BLaER1 treated with 17β-estradiol and CSF1 and Interleukin-3, amounts not matched to agents 10 nM and 100 nM (cell line): ENCODE data around the gene SCN1B.
A peak's percentile ranks its signal among the peaks of the same experiment; 100 is the strongest.
"Not testable (repeated sequence)": the region's sequence is repeated elsewhere in the genome, so short reads cannot be mapped to it uniquely, and the experiment has no call there.

Experiments
- H3K27ac ChIP-seq, 11 experiments: shearing (Covaris generic); formaldehyde crosslinking; 2 replicates each; pipeline ENCODE4 v1.8.1; 2022
- H3K27me3 ChIP-seq, 11 experiments: shearing (Covaris generic); formaldehyde crosslinking; 2 replicates each; pipeline ENCODE4 v1.8.1; 2022
- H3K36me3 ChIP-seq, 11 experiments: shearing (Covaris generic); formaldehyde crosslinking; 2 replicates each; pipeline ENCODE4 v1.8.1; 2022
- H3K4me1 ChIP-seq, 10 experiments: shearing (Covaris generic); formaldehyde crosslinking; 2 replicates each; pipeline ENCODE4 v1.8.1; 2022
- H3K4me2 ChIP-seq, 11 experiments: shearing (Covaris generic); formaldehyde crosslinking; 2 replicates each; pipeline ENCODE4 v1.8.1; 2022
- H3K4me3 ChIP-seq, 10 experiments: shearing (Covaris generic); formaldehyde crosslinking; 2 replicates each; pipeline ENCODE4 v1.8.1; 2022
- H3K9ac ChIP-seq, 11 experiments: shearing (Covaris generic); formaldehyde crosslinking; 2 replicates each; pipeline ENCODE4 v1.8.1; 2022
- H3K9me3 ChIP-seq, 11 experiments: shearing (Covaris generic); formaldehyde crosslinking; replicated peaks in 1 of 11; 2 replicates each; pipeline ENCODE4 v1.8.1; 2022
- H4K20me1 ChIP-seq, 11 experiments: shearing (Covaris generic); formaldehyde crosslinking; 2 replicates each; pipeline ENCODE4 v1.8.1; 2022
- Cebpa-rat ChIP-seq, 11 experiments: shearing (Covaris generic); IDR thresholded peaks; 2 replicates each; pipeline ENCODE4 v1.8.1; 2022

SCN1B gene

DNA sequence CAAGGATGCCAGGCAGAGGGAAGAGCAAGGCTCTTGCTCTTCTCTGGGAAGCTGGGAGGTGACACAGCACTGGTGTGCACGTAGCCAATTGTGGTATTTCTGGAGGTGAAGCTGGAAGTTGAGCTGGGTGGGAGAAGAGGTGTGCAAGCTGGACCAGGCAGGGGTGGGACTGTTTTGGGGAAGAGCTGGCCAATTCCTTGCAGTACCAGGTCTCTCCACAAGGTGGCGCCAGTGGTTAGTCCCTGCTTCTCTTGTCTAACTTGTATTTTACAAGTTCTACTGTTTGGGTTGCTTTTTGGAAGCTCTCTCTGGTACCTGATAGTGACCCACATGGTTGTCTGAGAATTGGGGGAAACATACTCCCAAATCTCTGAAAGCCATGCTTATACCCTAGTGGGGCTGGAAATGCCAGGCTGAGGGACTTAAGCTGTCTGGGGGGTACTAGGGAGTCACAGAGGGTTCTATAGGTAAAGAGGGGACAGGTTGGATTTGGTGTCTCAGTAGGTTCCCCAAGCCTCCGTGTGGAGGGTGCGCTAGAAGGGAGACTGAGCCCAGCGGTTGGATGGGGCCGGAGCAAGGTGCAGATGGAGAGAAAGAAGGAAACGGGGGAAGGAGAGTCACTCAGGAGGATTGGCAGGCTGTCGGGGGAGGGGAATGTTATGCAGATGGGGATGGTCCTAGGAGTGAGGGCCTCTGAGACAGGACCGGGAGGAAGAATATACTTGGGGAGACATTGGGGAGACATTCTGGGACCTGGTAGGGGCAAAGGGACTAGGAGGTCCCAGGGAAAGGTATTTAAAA lies 14.2 kb downstream of the SCN1B start:
- no peaks in the 10 kb centered on the region for H3K27me3 ChIP-seq
- H3K36me3 ChIP-seq = peaks cover 0 to 11% (median 0%) of the 10 kb centered on the region in 11 experiments; a peak in 1 of 22 replicates
- peaks cover 81 to 100% (median 99%) of the 10 kb centered on the region in 10 experiments for H3K4me1 ChIP-seq
- H3K4me3 ChIP-seq = peak overlapping the region in 1 of 10 experiments; percentile 19; a peak in 3 of 20 replicates
- H3K9me3 ChIP-seq = no peaks in the 10 kb centered on the region
- peaks cover 0 to 14% (median 0%) of the 10 kb centered on the region in 11 experiments; a peak in 3 of 22 replicates for H4K20me1 ChIP-seq
- peak overlapping the region; percentile 78 to 99 (median 93) for H3K4me2 ChIP-seq
- peak overlapping the region in 8 of 11 experiments; percentile 43 to 83 (median 78); a peak in 16 of 22 replicates for H3K9ac ChIP-seq
- TF ChIP-seq Cebpa-rat (IDR thresholded peaks at IDR 0.05) = no peak
- peak overlapping the region in 9 of 11 experiments; percentile 11 to 95 (median 90); a peak in 18 of 22 replicates for H3K27ac ChIP-seq

DNA sequence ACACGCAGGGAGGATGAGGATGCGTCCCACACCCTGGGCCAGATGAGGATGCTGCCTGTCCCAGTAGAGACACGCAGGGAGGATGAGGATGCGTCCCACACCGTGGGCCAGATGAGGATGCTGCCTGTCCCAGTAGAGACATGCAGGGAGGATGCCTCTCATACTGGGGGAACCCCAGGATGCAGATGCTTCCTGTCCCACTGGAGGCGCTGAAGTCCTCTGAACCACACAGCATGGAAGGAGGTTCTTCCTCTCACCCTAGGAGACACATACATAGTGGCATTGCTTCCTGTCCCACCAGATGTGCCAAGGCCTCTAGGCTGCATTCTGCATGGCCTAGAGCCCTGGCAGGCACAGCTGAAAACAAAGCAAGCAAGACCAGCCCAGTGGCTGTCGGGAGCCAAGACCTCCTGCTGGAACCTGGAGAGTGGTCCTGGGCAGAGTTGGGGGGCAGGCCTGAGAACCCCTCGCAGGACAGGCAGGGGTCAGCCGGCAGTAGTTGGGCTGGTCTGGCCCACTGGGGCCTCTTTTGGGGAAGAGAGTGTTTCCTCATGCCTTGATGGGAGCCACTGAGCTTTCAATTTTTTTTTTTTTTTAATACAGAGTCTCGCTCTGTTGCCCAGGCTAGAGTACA lies 15.5 kb downstream of the SCN1B start:
- H3K4me1 ChIP-seq = peaks cover 69 to 90% (median 86%) of the 10 kb centered on the region in 10 experiments

DNA sequence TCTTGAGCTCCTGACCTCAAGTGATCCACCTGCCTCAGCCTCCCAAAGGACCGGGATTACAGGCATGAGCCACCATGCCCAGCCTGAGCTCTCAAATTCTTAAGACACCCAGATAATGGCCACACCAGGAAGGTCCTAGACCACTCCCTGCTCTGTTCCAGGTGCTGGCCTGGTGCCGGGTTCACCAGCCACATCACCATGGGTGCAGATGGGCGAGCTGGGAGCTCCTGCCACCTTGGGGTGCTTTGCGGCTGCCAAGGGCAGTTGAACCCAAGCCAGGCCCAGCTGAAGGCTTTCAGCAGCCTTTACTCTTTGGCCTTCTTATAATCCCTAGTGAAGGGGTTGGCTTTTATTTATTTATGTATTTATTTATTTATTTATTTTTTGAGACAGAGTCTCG lies 16.2 kb downstream of the SCN1B start:
- Histone ChIP-seq H3K9ac (peak overlapping the region in 9 of 11 experiments; percentile 46 to 83 (median 77); a peak in 17 of 22 replicates), H3K27ac (peak overlapping the region in 10 of 11 experiments; percentile 41 to 95 (median 90); a peak in 19 of 22 replicates), H4K20me1 (peaks cover 0 to 14% (median 0%) of the 10 kb centered on the region in 11 experiments; a peak in 3 of 22 replicates), H3K4me2 (peak overlapping the region; percentile 53 to 98 (median 80)), H3K36me3 (peaks cover 0 to 24% (median 0%) of the 10 kb centered on the region in 11 experiments; a peak in 2 of 22 replicates), H3K4me3 (peak overlapping the region in 1 of 10 experiments; percentile 26; a peak in 1 of 20 replicates), H3K4me1 (peaks cover 62 to 83% (median 79%) of the 10 kb centered on the region in 10 experiments), H3K27me3 (no peaks in the 10 kb centered on the region), H3K9me3 (no peaks in the 10 kb centered on the region)
- no peak for TF ChIP-seq Cebpa-rat (IDR thresholded peaks at IDR 0.05)

More for the DNA sequence above, 15.5 kb downstream of the SCN1B start:
- TF ChIP-seq Cebpa-rat (IDR thresholded peaks at IDR 0.05) = no peak
- Histone ChIP-seq H3K9ac (peak overlapping the region in 9 of 11 experiments; percentile 46 to 83 (median 77); a peak in 17 of 22 replicates), H3K4me3 (peak overlapping the region in 3 of 10 experiments; percentile 3 to 26 (median 19); a peak in 4 of 20 replicates), H4K20me1 (peaks cover 0 to 14% (median 0%) of the 10 kb centered on the region in 11 experiments; a peak in 3 of 22 replicates), H3K27ac (peak overlapping the region in 10 of 11 experiments; percentile 29 to 95 (median 90); a peak in 20 of 22 replicates), H3K9me3 (no peaks in the 10 kb centered on the region), H3K4me2 (peak overlapping the region; percentile 53 to 98 (median 88)), H3K27me3 (no peaks in the 10 kb centered on the region), H3K36me3 (peaks cover 0 to 24% (median 0%) of the 10 kb centered on the region in 11 experiments; a peak in 2 of 22 replicates)

DNA sequence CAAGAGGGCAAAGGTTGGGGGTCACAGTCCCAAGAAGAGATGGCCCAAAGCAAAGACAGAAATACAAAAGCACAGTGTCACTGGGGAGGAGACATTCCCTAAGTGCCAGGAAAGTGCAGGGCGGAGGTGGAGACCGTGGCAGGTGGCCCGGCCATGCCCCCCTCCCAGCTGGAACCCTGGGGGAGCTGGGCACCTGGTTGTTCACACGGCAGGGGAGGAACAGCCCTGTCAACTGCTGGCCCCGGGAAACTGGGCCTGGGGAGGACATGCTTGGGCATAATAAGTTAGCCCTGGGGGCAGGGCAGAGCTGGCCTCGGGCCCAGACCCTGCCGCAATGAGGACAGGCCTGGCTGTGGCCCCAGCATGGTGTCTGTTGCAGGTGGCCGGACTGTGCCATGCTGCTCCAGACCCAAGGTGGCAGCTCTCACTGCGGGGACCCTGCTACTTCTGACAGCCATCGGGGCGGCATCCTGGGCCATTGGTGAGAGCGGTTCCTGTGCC lies 18.7 kb downstream of the SCN1B start:
- no peaks in the 10 kb centered on the region for H3K9me3 ChIP-seq
- no peaks in the 10 kb centered on the region for H3K27me3 ChIP-seq
- H3K36me3 ChIP-seq = peaks cover 0 to 16% (median 0%) of the 10 kb centered on the region in 11 experiments; a peak in 1 of 22 replicates
- no peak for TF ChIP-seq Cebpa-rat (IDR thresholded peaks at IDR 0.05)
- H4K20me1 ChIP-seq = peaks cover 0 to 11% (median 0%) of the 10 kb centered on the region in 11 experiments; a peak in 3 of 22 replicates
- H3K4me3 ChIP-seq = no peak overlapping the region
- H3K9ac ChIP-seq = peak overlapping the region in 2 of 11 experiments; percentile 34 to 41; a peak in 1 of 22 replicates
- peaks cover 37 to 71% (median 66%) of the 10 kb centered on the region in 10 experiments for H3K4me1 ChIP-seq
- peak overlapping the region in 4 of 11 experiments; percentile 24 to 91 (median 43); a peak in 5 of 22 replicates for H3K27ac ChIP-seq
- H3K4me2 ChIP-seq = peak overlapping the region in 8 of 11 experiments; percentile 19 to 94 (median 76); a peak in 14 of 22 replicates

DNA sequence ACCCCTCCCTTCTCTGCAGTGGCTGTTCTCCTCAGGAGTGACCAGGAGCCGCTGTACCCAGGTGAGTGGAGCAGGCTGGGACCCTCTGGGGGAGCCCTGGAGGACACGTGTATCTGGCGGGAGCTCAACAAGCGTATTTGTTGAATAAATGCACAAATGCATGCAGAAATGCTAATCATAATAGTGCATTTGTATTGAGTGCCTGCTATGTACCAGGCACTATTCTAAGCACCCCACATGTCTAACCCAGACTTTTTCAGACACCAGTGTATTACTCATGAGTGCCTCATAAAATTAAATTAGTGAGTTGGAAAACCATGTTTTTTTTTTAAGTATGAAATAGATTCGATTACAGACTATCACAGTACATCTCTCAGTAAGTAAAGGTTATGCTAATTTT lies 19.2 kb downstream of the SCN1B start:
- peaks cover 0 to 16% (median 0%) of the 10 kb centered on the region in 11 experiments; a peak in 1 of 22 replicates for H3K36me3 ChIP-seq
- H3K4me3 ChIP-seq = no peak overlapping the region
- TF ChIP-seq Cebpa-rat (IDR thresholded peaks at IDR 0.05) = no peak
- H3K4me2 ChIP-seq = peak overlapping the region in 8 of 11 experiments; percentile 19 to 94 (median 76); a peak in 12 of 22 replicates
- H3K4me1 ChIP-seq = peaks cover 33 to 68% (median 62%) of the 10 kb centered on the region in 10 experiments
- peak overlapping the region in 3 of 11 experiments; percentile 24 to 91 (median 32); a peak in 3 of 22 replicates for H3K27ac ChIP-seq
- no peaks in the 10 kb centered on the region for H3K27me3 ChIP-seq
- no peaks in the 10 kb centered on the region for H3K9me3 ChIP-seq
- H4K20me1 ChIP-seq = peaks cover 0 to 11% (median 0%) of the 10 kb centered on the region in 11 experiments; a peak in 3 of 22 replicates
- H3K9ac ChIP-seq = peak overlapping the region in 1 of 11 experiments; percentile 41; a peak in 1 of 22 replicates

DNA sequence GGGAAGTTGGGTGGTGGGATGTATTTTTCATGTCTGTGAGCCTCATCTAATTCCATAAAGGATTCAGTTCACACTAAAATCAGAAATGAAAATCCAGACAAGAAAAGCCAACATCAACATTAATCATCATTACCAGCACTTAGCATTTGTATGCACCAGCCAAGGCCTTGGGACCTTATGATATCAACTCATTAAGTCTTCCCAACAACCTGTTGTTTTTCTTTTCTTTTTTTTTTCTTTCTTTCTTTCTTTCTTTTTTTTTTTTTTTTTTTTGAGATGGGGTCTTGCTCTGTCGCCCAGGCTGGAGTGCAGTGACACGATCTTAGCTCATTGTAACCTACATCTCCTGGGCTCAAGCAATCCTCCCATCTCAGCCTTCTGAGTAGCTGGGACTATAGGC lies 20.4 kb downstream of the SCN1B start:
- H4K20me1 ChIP-seq, H3K9me3 ChIP-seq, H3K4me2 ChIP-seq, H3K27me3 ChIP-seq, H3K27ac ChIP-seq, H3K4me3 ChIP-seq, H3K9ac ChIP-seq: not testable (repeated sequence)
- peaks cover 0 to 16% (median 0%) of the 10 kb centered on the region in 11 experiments; a peak in 1 of 22 replicates for H3K36me3 ChIP-seq
- peaks cover 21 to 68% (median 54%) of the 10 kb centered on the region in 10 experiments for H3K4me1 ChIP-seq

DNA sequence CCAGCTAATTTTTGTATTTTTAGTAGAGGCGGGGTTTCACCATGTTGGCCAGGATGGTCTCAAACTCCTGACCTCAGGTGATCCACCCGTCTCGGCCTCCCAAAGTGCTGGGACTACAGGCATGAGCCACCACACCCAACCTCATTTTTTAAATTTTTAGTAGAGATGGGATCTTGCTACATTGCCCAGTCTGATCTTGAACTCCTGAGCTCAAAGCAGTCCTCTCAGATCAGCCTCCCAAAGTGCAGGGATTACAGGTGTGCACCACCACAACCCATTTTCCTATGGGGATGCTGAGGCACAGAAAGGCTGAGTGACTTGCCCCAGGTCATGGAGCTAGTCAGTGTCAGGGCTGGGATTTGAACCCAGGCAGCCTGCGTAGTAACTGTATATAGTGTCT lies 21.0 kb downstream of the SCN1B start:
- not testable (repeated sequence) for H3K9me3 ChIP-seq, H3K27ac ChIP-seq

DNA sequence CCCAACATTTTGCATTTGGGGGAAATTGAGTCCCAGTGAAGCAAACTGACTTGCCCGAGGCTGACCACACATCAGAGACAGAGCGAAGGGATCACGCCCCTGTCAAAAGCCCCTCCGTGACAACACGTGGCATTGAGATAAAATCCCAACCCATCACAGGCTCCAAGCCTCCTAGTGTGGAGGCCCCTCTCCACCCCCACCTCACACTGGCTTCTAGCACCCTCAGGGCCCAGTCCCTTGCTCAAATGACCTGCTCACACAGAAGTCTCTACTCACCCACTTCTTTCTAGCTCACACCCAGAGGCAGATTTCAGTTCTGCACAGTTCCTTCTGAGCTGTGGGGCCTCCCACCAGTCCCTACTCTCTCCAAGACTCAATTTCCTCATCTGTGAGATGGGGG lies 21.5 kb downstream of the SCN1B start:
- Histone ChIP-seq H3K27me3 (no peaks in the 10 kb centered on the region), H3K36me3 (peaks cover 0 to 16% (median 0%) of the 10 kb centered on the region in 11 experiments; a peak in 1 of 22 replicates), H3K27ac (no peak overlapping the region), H4K20me1 (no peaks in the 10 kb centered on the region), H3K9ac (no peak overlapping the region), H3K4me1 (peaks cover 10 to 65% (median 48%) of the 10 kb centered on the region in 10 experiments), H3K9me3 (no peaks in the 10 kb centered on the region), H3K4me2 (no peak overlapping the region), H3K4me3 (no peak overlapping the region)
- TF ChIP-seq Cebpa-rat (IDR thresholded peaks at IDR 0.05) = no peak

More for the DNA sequence above, 21.0 kb downstream of the SCN1B start:
- H3K4me2 ChIP-seq, H3K27me3 ChIP-seq, H4K20me1 ChIP-seq, H3K9ac ChIP-seq, H3K4me3 ChIP-seq: not testable (repeated sequence)
- peaks cover 0 to 16% (median 0%) of the 10 kb centered on the region in 11 experiments; a peak in 1 of 22 replicates for H3K36me3 ChIP-seq
- H3K4me1 ChIP-seq = peaks cover 15 to 66% (median 53%) of the 10 kb centered on the region in 10 experiments
